IgD-negative memory B cell (primary cell): ENCODE data around the gene PPP4C. TPM values are rescaled to one million over a fixed set of nuclear protein-coding genes. Genes with fewer than 3 reads are reported as not detected.

Experiments used
- H3K27ac Mint-ChIP-seq, 3 donors: one replicate each; pipeline ENCODE4 v1.8.0; 2020 to 2022; ENCODE audit warnings: mild to moderate bottlenecking in 3 of 3, mixed read lengths in 3 of 3, moderate library complexity in 1 of 3
- H3K27me3 Mint-ChIP-seq: one replicate; pipeline ENCODE4 v1.8.0; 2021; ENCODE audit warnings: mixed read lengths
- H3K36me3 Mint-ChIP-seq: one replicate; pipeline ENCODE4 v1.8.0; 2020; ENCODE audit warnings: mild to moderate bottlenecking, mixed read lengths
- H3K4me1 Mint-ChIP-seq, 3 donors: one replicate each; pipeline ENCODE4 v1.8.0; 2020 to 2022; ENCODE audit warnings: mixed read lengths in 3 of 3, mild to moderate bottlenecking in 1 of 3
- H3K4me3 Mint-ChIP-seq, 4 donors: one replicate each; pipeline ENCODE4 v1.8.0; 2020 to 2022; ENCODE audit warnings: mild to moderate bottlenecking in 4 of 4, mixed read lengths in 4 of 4, moderate library complexity in 3 of 4
- H3K9me3 Mint-ChIP-seq, 3 donors: one replicate each; pipeline ENCODE4 v1.8.0; 2020 to 2021; ENCODE audit warnings: mixed read lengths in 3 of 3, mild to moderate bottlenecking in 1 of 3
- polyA plus RNA-seq: library from polyadenylated mRNA; unstranded; fragments of 300-500 nt; fragmentation: Illumina TruSeq; gene quantifications from one replicate; pipeline ENCODE4 v1.2.3, GENCODE V29; 2021

PPP4C gene
- polyA plus RNA-seq, 1 donor from 2014 or later = 187 TPM

GRCh38 chr16:30131869-30132475 is 56.2 kb downstream of the PPP4C start:
- Mint-ChIP-seq H3K27ac (peak overlapping the region in 1 of 3 donors; percentile 35), H3K9me3 (no peaks in the 10 kb centered on the region), H3K36me3 (no peaks in the 10 kb centered on the region), H3K27me3 (no peaks in the 10 kb centered on the region), H3K4me1 (peaks cover 0 to 5% (median 4%) of the 10 kb centered on the region in 3 donors), H3K4me3 (no peak overlapping the region)

DNA sequence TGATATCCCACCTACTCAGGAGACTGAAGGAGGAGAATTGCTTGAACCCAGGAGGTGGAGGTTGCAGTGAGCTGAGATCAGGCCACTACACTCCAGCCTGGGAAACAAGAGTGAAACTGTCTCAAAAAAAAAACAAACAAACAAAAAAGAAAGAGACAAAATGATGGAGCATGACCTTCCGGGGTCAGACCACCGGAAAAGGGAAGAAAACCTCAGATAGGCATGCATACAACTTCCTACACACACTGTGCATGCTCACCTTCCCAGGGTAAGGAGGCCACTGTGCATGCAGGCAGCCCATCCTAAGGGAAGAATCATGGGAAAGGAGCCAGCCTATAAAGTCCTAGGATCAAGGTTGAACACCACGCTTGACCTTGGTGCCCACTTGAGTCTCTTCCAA is 56.8 kb downstream of the PPP4C start:
- Mint-ChIP-seq H3K4me3 (no peak overlapping the region), H3K27ac (no peak overlapping the region), H3K9me3 (no peaks in the 10 kb centered on the region), H3K27me3 (no peaks in the 10 kb centered on the region), H3K36me3 (no peaks in the 10 kb centered on the region), H3K4me1 (peaks cover 2 to 4% (median 3%) of the 10 kb centered on the region in 3 donors)

Other genes with a start within 250 kb of the PPP4C start
- gene CDIPT, start 212.8 kb upstream of the PPP4C start, polyA plus RNA-seq = 73.8 TPM
- gene SEZ6L2, start 176.4 kb upstream of the PPP4C start, polyA plus RNA-seq = not detected
- gene ASPHD1, start 175.5 kb upstream of the PPP4C start, polyA plus RNA-seq = not detected
- gene KCTD13, start 149.8 kb upstream of the PPP4C start, polyA plus RNA-seq = 19.2 TPM
- gene TMEM219, start 113.9 kb upstream of the PPP4C start, polyA plus RNA-seq = 171 TPM
- gene TAOK2, start 102.1 kb upstream of the PPP4C start, polyA plus RNA-seq = 7.6 TPM
- gene HIRIP3, start 80.4 kb upstream of the PPP4C start, polyA plus RNA-seq = 21.0 TPM
- gene INO80E, start 79.8 kb upstream of the PPP4C start, polyA plus RNA-seq = 6.0 TPM
- not detected for gene DOC2A, start 65.0 kb upstream of the PPP4C start, polyA plus RNA-seq
- gene C16orf92, start 52.8 kb upstream of the PPP4C start, polyA plus RNA-seq = not detected
- not detected for gene TLCD3B, start 44.7 kb upstream of the PPP4C start, polyA plus RNA-seq
- 884 TPM for gene ALDOA, start 10.2 kb upstream of the PPP4C start, polyA plus RNA-seq
- gene TBX6, start 15.9 kb downstream of the PPP4C start, polyA plus RNA-seq = not detected
- gene YPEL3, start 20.2 kb downstream of the PPP4C start, polyA plus RNA-seq = 362 TPM
- gene GDPD3, start 37.5 kb downstream of the PPP4C start, polyA plus RNA-seq = not detected
- gene MAPK3, start 47.2 kb downstream of the PPP4C start, polyA plus RNA-seq = 8.6 TPM
- 1,353 TPM for gene CORO1A, start 107.6 kb downstream of the PPP4C start, polyA plus RNA-seq
- gene BOLA2B, start 117.7 kb downstream of the PPP4C start, polyA plus RNA-seq = 264 TPM
- 83.5 TPM for gene SLX1A, start 117.9 kb downstream of the PPP4C start, polyA plus RNA-seq
- gene SULT1A3, start 123.3 kb downstream of the PPP4C start, polyA plus RNA-seq = 1.9 TPM
- gene NPIPB13, start 172.5 kb downstream of the PPP4C start, polyA plus RNA-seq = 1.3 TPM